ENCODE results near the gene NACA2.

Gene NACA2

DNA sequence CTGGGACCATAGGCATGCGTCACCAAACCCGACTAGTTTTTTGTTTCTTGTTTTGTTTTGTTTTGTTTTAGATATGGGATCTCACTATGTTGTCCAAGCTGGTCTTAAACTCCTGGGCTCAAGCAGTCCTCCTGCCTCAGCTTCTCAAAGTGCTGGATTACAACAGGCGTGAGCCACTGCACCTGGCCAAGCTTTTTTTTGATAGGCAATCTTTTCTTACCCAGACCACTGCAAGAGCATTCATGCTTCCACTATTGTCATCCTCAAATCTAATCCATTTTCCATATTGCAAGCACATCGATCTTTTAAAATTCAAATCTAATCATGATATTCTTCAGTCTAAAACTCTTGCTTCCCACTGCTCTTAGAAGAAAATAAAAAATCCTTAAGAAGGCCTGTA, 10.3 kb upstream of the NACA2 start:
- no peak overlapping the region for H3K4me3 ChIP-seq (ENCODE audit: low read length)
- TF ChIP-seq, protein P1, sequence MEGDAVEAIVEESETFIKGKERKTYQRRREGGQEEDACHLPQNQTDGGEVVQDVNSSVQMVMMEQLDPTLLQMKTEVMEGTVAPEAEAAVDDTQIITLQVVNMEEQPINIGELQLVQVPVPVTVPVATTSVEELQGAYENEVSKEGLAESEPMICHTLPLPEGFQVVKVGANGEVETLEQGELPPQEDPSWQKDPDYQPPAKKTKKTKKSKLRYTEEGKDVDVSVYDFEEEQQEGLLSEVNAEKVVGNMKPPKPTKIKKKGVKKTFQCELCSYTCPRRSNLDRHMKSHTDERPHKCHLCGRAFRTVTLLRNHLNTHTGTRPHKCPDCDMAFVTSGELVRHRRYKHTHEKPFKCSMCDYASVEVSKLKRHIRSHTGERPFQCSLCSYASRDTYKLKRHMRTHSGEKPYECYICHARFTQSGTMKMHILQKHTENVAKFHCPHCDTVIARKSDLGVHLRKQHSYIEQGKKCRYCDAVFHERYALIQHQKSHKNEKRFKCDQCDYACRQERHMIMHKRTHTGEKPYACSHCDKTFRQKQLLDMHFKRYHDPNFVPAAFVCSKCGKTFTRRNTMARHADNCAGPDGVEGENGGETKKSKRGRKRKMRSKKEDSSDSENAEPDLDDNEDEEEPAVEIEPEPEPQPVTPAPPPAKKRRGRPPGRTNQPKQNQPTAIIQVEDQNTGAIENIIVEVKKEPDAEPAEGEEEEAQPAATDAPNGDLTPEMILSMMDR (conservative IDR thresholded peaks at IDR 0.05; ENCODE audit: low read depth, low read length): no peak
- DNase-seq (ENCODE audit: low read depth): no peak

DNA sequence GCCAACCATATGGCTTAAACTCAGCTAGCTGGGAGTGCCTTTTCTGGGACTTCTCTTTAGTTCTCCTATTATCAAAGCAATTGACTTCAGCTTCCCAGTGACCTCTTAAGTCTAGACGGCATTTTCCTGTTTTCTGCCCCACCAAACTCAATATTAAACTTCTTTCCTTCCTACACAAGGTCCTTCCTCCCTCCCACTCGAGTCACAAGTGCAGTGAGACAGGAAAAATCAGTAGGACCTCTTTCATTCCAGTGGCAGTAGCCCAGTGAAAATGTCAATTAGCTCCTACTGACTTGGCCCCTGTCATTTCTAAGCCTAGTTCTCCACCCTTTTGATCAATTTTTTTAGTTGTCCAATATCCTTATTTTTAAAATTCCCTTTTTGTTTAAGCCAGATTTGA, 9.6 kb upstream of the NACA2 start:
- TF ChIP-seq, protein P1 (conservative IDR thresholded peaks at IDR 0.05; ENCODE audit: low read depth, low read length): no peak
- no peak for DNase-seq (ENCODE audit: low read depth)
- no peak overlapping the region for H3K4me3 ChIP-seq (ENCODE audit: low read length)

DNA sequence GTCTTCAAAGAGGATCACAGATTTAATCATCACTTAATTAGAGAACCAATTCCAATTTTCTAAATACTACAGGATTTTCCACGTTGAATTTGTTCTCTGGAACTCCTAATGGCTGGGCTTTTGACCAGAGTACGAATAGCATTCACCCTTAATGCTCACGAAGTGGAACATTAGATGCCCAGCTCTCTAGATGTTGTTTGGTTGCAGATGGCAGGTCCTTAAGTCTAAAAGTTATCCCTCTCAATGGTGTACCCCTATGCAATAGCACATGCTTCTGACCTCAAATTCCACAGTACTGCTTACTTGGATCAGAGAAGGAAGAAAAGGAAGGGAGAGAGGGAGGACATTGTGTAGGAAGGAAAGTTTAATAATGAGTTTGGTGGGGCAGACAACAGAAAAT, 8.6 kb upstream of the NACA2 start:
- TF ChIP-seq, protein P1 (conservative IDR thresholded peaks at IDR 0.05; ENCODE audit: low read depth, low read length): no peak
- DNase-seq (ENCODE audit: low read depth): no peak
- no peak overlapping the region for H3K4me3 ChIP-seq (ENCODE audit: low read length)

DNA sequence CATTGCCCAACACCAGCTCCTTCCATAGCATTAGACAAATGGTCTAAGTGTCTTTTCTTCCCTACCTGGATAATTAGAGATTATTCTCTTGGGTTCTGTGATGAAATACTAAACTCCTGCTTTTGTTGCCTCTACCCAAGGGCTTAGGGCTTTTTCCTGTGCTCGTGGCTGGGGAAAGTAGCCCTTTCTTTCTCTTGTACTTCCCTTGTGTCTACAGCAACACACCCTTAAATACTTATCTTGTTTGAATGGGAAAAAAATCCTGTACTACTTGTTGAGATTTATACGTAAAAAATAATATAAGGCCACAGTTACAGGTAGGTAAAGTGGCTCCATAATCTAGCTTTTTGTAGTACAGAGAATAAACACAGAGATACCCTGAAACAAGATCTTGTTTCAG, 7.0 kb upstream of the NACA2 start:
- H3K4me3 ChIP-seq (ENCODE audit: low read length): no peak overlapping the region
- DNase-seq (ENCODE audit: low read depth): no peak
- TF ChIP-seq, protein P1 (conservative IDR thresholded peaks at IDR 0.05; ENCODE audit: low read depth, low read length): no peak

DNA sequence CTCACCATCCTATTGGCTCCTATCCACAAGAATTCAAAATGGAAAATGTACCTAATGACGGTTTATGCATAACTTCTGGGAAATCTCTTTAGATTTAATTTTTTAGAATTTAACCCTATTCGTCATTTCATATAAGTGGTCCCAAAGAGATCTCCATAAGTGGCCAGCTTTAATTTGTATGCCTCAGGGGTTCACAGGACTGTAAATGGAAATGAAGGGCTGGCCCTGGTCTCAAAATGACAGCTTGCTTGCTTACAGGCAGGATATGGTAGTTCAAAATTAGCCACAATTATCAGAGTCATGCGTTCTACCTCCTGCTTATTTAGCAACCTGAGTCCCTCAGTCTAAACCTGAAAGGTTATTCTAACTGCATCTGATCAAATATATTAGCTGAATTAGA, 6.6 kb upstream of the NACA2 start:
- TF ChIP-seq, protein P1 (conservative IDR thresholded peaks at IDR 0.05; ENCODE audit: low read depth, low read length): no peak

DNA sequence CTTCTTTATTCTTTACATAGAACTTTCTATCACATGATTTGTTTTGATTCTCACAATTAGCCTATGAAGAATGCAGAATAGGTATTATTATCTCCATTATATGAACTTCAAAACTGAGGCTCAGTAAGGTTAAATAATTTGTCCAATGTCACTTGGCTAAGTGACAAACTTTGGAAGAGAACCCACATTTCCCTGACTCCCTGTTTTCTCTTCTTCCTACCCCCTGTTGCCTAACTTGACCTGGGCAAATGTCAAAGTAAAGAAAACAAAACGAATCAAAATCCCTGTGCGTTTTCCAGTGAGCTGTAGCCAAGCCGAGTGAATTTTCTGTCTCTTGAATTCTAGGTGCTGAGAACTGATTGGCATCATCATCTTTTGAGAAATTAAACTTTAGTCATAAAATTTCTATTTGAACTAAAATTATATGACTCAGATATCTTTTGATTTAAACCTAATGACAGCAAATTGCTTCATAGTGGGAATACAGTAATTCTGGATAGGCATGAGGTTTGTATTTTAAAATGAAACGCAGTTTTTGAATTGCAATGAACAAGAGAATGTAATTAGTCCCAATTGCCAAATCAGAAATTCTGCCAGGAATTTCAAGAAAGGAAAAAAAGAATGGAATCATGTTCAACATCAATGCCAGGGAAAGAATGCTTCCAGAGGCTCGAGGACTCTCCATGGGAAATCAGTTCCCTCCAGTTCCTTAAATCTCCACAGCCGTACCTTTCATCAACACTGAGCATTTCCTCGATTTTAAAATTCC, 4.6 kb upstream of the NACA2 start:
- no peak for DNase-seq (ENCODE audit: low read depth)
- no peak overlapping the region for H3K4me3 ChIP-seq (ENCODE audit: low read length)
- TF ChIP-seq, protein P1 (conservative IDR thresholded peaks at IDR 0.05; ENCODE audit: low read depth, low read length): no peak

More for the DNA sequence above, 6.6 kb upstream of the NACA2 start:
- DNase-seq (ENCODE audit: low read depth): no peak
- H3K4me3 ChIP-seq (ENCODE audit: low read length): no peak overlapping the region

DNA sequence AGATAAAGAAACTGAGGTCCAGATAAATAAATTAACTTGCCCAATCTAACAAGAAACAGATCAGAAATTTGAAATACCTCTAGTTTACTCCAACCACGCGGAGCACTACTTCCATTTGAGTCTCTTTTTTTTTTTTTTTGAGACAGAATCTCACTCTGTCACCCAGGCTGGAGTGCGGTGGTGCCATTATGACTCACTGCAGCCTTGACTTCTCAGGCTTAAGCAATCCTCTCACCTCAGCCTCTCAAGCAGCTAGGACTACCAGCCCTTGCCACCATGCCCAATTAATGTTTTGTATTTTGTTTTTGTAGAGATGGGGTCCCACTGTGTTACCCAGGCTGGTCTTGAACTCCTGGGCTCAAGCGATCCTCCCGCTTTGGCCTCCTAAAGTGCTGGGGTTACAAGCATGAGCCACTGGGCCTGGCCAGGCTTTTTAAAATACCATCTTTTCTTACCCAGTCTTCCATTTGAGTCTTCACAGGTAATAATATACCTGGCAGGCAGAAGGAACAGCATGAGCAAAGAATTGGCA, 3.3 kb upstream of the NACA2 start:
- DNase-seq (ENCODE audit: low read depth): no peak

More for the DNA sequence above, 3.3 kb upstream of the NACA2 start:
- H3K4me3 ChIP-seq (ENCODE audit: low read length): no peak overlapping the region
- TF ChIP-seq, protein P1 (conservative IDR thresholded peaks at IDR 0.05; ENCODE audit: low read depth, low read length): no peak

All from retinal pigment epithelial cell (primary cell).